MM.1S (cell line): ENCODE results near the gene ISX.

ENCODE experiments used
- DNase-seq: peaks from one replicate; pipeline ENCODE4 v3.0.0-alpha.2; 2015
- H2AFZ ChIP-seq: fragments of 300-600 bp; sonication (generic); 2 replicates; pipeline ENCODE4 v1.6.0; 2016; ENCODE audit warnings: antibody characterized with exemption, low read length
- H3F3A ChIP-seq: fragments of 300-600 bp; sonication (generic); 2 replicates; pipeline ENCODE4 v1.6.1; 2016; ENCODE audit warnings: mild to moderate bottlenecking, antibody characterized with exemption, low read length, moderate library complexity, mixed read lengths; ENCODE audit not compliant: insufficient read depth
- H3K27ac ChIP-seq: fragments of 300-600 bp; sonication (generic); 2 replicates; pipeline ENCODE4 v1.5.1; 2016; ENCODE audit warnings: mild to moderate bottlenecking, low read length
- H3K27me3 ChIP-seq: fragments of 300-600 bp; sonication (generic); replicated peaks from 2 replicates; pipeline ENCODE4 v1.6.0; 2016; ENCODE audit warnings: low read length; ENCODE audit not compliant: insufficient read depth
- H3K36me3 ChIP-seq: fragments of 300-600 bp; sonication (generic); replicated peaks from 2 replicates; pipeline ENCODE4 v1.6.1; 2016; ENCODE audit warnings: mild to moderate bottlenecking, low read length, mixed read lengths; ENCODE audit not compliant: insufficient read depth
- H3K4me1 ChIP-seq: fragments of 300-600 bp; sonication (generic); 2 replicates; pipeline ENCODE4 v1.6.1; 2016; ENCODE audit warnings: low read length, mixed read lengths
- H3K4me2 ChIP-seq: fragments of 300-600 bp; sonication (generic); 2 replicates; pipeline ENCODE4 v1.6.0; 2016; ENCODE audit warnings: low read depth, low read length
- H3K4me3 ChIP-seq: fragments of 300-600 bp; sonication (generic); 2 replicates; pipeline ENCODE4 v1.5.1; 2016; ENCODE audit warnings: low read length, mixed read lengths
- H3K79me2 ChIP-seq: fragments of 300-600 bp; sonication (generic); 2 replicates; pipeline ENCODE4 v1.6.1; 2016; ENCODE audit warnings: mixed run types, low read length, mixed read lengths
- H3K9ac ChIP-seq: fragments of 300-600 bp; sonication (generic); 2 replicates; pipeline ENCODE4 v1.6.1; 2016; ENCODE audit warnings: low read length, mixed read lengths
- H3K9me2 ChIP-seq: fragments of 300-600 bp; sonication (generic); replicated peaks from 2 replicates; pipeline ENCODE4 v1.6.1; 2016; ENCODE audit warnings: mild to moderate bottlenecking, low read length, mixed read lengths; ENCODE audit not compliant: insufficient read depth
- H3K9me3 ChIP-seq: fragments of 300-600 bp; sonication (generic); replicated peaks from 2 replicates; pipeline ENCODE4 v1.6.1; 2016; ENCODE audit warnings: mild to moderate bottlenecking, low read length, mixed read lengths; ENCODE audit not compliant: insufficient read depth
- H4K20me1 ChIP-seq: fragments of 300-600 bp; sonication (generic); 2 replicates; pipeline ENCODE4 v1.6.1; 2016; ENCODE audit warnings: mild to moderate bottlenecking, low read length, moderate library complexity, mixed read lengths; ENCODE audit not compliant: insufficient read depth
- CTCF ChIP-seq: fragments of 300-600 bp; sonication (generic); IDR thresholded peaks from 2 replicates; pipeline ENCODE4 v1.5.1; 2016; ENCODE audit warnings: antibody characterized with exemption, low read length, mixed read lengths
- EZH2 ChIP-seq: fragments of 300-600 bp; sonication (generic); optimal IDR thresholded peaks from 2 replicates; pipeline ENCODE3; 2017; ENCODE audit warnings: low read depth, mild to moderate bottlenecking, antibody characterized with exemption, low read length, mixed read lengths
- EZH2phosphoT487 ChIP-seq: fragments of 300-600 bp; sonication (generic); IDR thresholded peaks from 2 replicates; pipeline ENCODE4 v1.6.1; 2018; ENCODE audit warnings: antibody characterized with exemption, low read length

ISX gene

GRCh38 chr22:35092406-35092805 is 26.4 kb downstream of the ISX start:
- no peaks in the 10 kb centered on the region for H3K9me3 ChIP-seq
- no peaks in the 10 kb centered on the region for H3K27me3 ChIP-seq
- DNase-seq: no peak
- H3K4me3 ChIP-seq: no peak overlapping the region
- no peaks in the 10 kb centered on the region for H4K20me1 ChIP-seq
- no peak overlapping the region for H3K27ac ChIP-seq
- no peaks in the 10 kb centered on the region for H3K36me3 ChIP-seq
- H3K4me2 ChIP-seq: no peak overlapping the region
- TF ChIP-seq EZH2: no peak
- no peak for TF ChIP-seq EZH2phosphoT487
- TF ChIP-seq CTCF: no peak
- H3K79me2 ChIP-seq: no peaks in the 10 kb centered on the region
- peaks cover 8% of the 10 kb centered on the region for H3K4me1 ChIP-seq
- H3K9ac ChIP-seq: no peak overlapping the region
- no peak overlapping the region for H2AFZ ChIP-seq
- H3K9me2 ChIP-seq: no peaks in the 10 kb centered on the region
- H3F3A ChIP-seq: no peaks in the 10 kb centered on the region

- DNase-seq: no peak
- no peaks in the 10 kb centered on the region for H3K79me2 ChIP-seq
Measured at GRCh38 chr22:35098921-35099320, 33.0 kb downstream of the ISX start.

DNA sequence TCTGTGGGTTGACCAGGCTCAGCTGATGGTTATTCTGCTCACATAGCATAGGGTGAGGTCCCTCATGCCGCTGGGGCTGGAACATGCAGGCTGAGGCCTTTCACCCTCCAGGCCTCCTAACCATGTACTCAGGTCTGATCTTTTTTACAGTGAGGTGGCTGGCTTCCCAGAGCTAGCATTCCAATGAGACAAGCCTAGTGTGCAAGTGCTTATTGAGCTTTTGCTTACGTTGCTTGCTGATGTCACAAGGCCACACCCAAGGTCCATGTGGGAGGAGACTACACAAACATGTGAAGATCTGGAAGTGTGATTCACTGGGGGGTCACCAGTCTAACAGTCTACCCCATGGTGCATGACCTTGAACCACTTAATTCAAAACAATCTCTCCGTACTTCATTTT is 33.9 kb downstream of the ISX start:
- no peaks in the 10 kb centered on the region for H3K27me3 ChIP-seq
- no peaks in the 10 kb centered on the region for H3K36me3 ChIP-seq
- DNase-seq: no peak
- no peaks in the 10 kb centered on the region for H3K9me3 ChIP-seq
- H3K4me1 ChIP-seq: peaks cover 29% of the 10 kb centered on the region
- H3K4me3 ChIP-seq: no peak overlapping the region
- no peaks in the 10 kb centered on the region for H3K79me2 ChIP-seq
- no peak overlapping the region for H3K27ac ChIP-seq
- TF ChIP-seq EZH2phosphoT487: no peak
- no peak for TF ChIP-seq EZH2
- TF ChIP-seq CTCF: no peak
- no peaks in the 10 kb centered on the region for H3K9me2 ChIP-seq
- no peak overlapping the region for H3K9ac ChIP-seq
- H3F3A ChIP-seq: peaks cover 14% of the 10 kb centered on the region
- H4K20me1 ChIP-seq: no peaks in the 10 kb centered on the region
- H3K4me2 ChIP-seq: no peak overlapping the region
- no peak overlapping the region for H2AFZ ChIP-seq

More at GRCh38 chr22:35098921-35099320, 33.0 kb downstream of the ISX start:
- Histone ChIP-seq H3F3A (peaks cover 7% of the 10 kb centered on the region), H3K36me3 (no peaks in the 10 kb centered on the region), H4K20me1 (no peaks in the 10 kb centered on the region), H3K9ac (no peak overlapping the region), H3K4me3 (no peak overlapping the region), H3K4me1 (peaks cover 20% of the 10 kb centered on the region), H3K4me2 (no peak overlapping the region), H3K9me2 (no peaks in the 10 kb centered on the region), H2AFZ (no peak overlapping the region), H3K9me3 (no peaks in the 10 kb centered on the region), H3K27me3 (no peaks in the 10 kb centered on the region), H3K27ac (no peak overlapping the region)
- TF ChIP-seq EZH2 (no peak), CTCF (no peak), EZH2phosphoT487 (no peak)
